ENCODE results near the gene CASP1. TPM values are rescaled to one million over a fixed set of nuclear protein-coding genes. Genes with fewer than 3 reads are reported as not detected.
"Not testable (repeated sequence)": the region's sequence is repeated elsewhere in the genome, so short reads cannot be mapped to it uniquely, and the experiment has no call there.

The CASP1 gene
- total RNA-seq = 2.8 TPM

DNA sequence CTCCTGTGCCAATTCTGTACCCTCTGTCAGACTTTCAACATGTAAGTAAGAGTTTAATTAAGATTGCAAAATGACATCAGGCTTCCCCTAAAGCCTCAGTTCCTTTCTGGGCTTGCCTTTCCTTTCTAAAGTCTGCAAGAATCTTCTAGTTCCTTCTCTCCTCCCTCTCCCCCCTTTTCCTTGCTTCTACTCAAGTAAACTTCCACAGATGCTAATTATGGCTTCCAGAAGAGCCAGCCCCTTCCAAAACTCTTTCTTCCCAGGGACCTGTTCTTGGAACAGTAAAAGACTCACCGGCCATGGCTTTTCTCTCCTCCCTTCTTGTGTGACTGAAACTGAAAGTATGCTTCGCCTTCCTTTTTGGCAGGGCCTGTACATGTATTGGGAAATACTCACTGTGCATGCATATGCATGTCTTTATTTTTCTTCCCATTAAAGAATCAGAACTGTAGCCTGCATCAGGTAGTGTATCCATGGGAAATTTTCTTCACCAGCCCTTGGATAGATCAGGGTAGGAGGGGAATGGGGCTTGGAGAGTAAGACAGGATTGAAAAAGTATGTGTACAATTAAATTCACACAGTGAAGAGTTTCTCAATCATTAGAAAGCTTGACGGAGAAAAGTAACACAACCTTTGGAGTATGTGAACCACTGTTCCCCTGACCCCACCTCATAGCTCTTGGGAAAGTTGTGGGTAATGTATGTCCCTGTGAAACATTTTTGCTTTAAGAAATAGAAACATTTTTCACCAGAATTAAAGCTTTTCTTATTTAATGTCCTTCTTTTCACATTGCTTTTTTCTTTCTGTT, at the start of gene CASP1:
TSS of gene CASP1 (minus strand) at position 332 of the 808 bp plus-strand sequence. CDS start at position 301, 31 bp downstream.
- no peak for DNase-seq

DNA sequence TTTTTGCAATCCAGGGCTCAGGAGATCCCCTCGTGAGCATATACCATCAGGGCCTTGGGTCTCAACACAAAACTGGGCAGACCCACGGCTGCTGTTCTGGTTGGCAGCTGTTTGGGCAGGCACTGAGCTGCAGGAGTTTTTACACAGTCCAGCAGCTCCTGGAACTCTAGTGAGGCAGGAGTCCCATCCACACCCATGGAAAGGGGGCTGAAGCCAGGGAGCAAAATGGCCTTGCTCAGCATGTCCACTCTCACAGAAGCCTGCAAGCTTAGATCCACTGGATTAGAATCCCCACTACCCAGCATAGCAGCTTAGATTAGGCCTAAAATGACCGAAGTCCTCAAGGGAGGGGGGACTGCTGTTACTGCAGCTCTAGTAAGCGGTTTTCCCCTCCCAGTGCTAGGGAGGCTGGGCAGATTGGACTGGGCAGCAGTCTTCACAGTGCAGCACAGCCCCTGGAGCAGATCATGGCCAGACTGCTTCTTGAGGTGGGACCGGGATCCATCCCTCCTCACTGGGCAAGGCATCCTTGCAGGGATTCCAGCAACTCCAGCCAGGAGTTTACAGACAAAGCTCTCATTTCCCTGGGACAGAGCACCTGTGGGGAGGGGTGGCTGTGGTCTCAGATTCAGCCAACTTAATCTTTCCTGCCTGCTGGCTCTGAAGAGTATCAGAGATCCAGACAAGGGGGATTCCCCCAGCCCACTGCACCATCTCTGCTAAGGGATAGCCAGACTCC, 46.6 kb upstream of the CASP1 start:
- DNase-seq = no peak

GRCh38 chr11:105080171-105080906, 45.4 kb upstream of the CASP1 start:
- DNase-seq = not testable (repeated sequence)

DNA sequence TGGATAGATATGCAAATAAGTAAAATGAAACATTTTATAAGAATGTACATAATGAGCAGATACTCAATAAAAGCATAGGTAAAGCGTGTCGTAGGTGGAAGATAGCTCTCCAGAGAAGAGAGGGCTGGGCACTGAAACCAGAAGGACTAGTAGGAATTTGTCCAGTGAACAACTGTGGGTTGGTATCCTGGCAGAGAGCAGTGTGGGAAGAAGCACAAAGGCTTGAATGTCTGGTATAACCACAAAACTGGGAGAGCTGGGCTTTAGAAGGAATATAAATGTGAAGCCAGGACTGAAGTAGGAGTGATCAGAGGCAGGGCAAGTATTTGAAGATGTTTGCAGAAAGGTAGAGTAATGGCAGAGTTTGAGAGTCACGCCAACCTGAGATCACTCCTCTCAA, 43.3 kb upstream of the CASP1 start:
- DNase-seq = no peak

DNA sequence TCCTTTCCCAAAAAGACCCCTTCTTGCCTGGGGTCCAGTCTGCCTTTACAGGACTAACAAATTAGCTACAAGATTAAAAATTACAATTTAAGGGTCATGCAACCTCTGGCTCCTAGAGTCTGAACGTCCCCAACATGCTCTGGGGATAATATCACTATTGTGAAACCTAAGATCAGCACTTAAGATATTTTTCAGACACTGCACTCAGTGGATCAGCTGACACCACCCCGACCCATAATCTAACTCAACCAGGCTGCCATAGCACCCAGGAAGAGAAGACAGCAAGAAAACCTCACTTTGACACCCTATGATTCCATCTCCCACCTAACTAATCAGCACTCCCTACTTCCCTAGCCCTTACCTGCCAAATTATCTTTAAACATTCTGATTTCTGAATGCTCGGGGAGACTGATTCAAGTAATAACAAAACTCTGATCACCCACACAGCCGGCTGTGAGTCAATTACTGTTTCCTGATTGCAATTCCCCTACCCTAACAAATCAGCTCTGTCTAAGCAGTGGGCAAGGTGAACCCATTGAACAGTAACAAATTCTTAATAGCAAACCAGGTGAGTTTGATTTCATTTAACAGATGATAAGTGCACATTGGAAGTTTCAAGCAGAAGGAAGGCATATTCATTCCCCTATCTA, 42.3 kb upstream of the CASP1 start:
- DNase-seq = not testable (repeated sequence)

GRCh38 chr11:105074166-105074530, 39.2 kb upstream of the CASP1 start:
- DNase-seq = no peak

DNA sequence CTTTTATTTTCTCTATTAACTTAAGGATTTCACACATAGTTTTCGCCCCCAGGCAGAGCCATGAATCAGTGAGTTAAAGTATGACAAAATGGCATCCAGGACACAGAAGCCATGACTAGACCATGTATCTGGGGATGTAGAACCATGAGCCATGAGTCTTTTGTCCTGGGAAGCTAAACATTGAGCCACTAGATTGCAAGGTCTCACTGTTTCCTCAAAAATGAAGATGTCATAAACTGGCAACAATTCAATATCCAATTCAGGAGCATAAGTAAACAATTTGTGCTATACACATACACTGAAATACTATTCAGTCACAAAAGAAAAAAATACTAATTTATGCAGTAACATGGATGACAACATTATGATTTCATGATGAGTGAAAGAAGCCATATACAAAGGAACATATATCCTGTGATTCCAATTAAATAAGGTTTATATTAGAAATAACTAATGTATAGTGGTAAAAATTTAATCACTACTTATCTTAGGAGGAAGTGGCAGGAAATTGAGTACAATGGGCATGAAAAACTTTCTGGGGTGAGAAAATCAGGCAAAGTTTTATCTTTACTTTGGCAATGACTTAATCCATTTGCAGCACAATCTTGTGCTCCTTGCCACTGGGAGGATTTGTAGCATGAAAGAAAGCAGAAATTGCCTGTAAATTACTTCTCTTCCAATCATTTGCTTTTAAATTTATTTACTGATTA, 38.7 kb upstream of the CASP1 start:
- DNase-seq = no peak

GRCh38 chr11:105072080-105072479, 37.1 kb upstream of the CASP1 start:
- DNase-seq = not testable (repeated sequence)

GRCh38 chr11:105071089-105071732, 36.3 kb upstream of the CASP1 start:
- no peak for DNase-seq

GRCh38 chr11:105070306-105070705, 35.4 kb upstream of the CASP1 start:
- DNase-seq = no peak

GRCh38 chr11:105069749-105070148, 34.8 kb upstream of the CASP1 start:
- not testable (repeated sequence) for DNase-seq

DNA sequence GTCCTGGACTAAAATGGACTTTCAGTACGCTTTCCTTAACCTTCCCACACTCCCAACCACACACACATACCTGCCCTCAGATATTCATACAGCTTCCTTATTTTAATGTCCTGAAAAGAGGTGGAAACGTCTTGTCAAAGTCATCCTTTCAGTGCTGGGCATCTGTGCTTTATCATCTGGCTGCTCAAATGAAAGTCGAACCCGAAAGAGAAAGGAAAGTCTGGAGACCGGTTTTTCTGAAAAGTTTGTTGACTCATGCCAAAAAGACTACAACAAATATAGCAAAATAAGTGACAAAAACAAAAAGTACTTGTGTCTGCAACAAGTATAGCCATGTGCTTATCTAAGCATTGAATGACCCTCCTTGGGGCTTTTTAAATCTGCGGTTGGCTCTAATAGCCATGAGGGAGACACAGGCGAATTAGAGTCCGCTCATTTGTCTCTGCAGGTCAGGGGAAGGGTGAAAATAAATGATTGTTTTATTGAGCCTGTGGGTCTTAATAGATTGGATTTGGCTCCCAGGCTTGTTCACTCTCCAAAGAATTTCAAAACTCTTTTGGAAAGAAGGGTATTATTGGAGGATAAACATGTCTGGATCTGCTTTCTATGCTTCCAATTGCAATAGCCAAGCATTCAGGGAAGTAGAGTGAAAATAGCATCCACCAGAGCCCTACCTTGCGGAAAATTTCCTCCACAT, 28.4 kb upstream of the CASP1 start:
- DNase-seq = not testable (repeated sequence)

- DNase-seq = no peak
These were observed 22.5 kb upstream of the CASP1 start for GRCh38 chr11:105057432-105057831.

DNA sequence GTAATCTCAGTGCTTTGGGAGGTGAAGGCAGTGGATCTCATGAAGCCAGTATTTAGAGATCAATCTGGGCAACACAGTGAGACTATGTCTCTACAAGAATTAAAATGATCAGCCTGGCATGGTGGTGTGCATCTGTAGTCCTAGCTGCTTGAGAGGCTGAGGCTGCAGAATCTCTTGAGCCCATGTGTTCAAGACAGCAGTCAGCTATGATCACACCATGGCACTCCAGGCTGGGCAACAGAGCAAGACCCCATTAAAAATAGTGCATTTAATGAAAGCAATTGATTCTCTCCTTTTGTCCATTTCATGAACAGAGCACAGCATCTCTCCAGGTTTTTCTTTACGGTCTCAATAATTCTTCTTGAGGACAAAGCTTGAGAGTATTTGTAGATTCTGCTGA, 21.5 kb upstream of the CASP1 start:
- DNase-seq = no peak

- no peak for DNase-seq
These were observed 20.0 kb upstream of the CASP1 start for GRCh38 chr11:105054723-105055493.

DNA sequence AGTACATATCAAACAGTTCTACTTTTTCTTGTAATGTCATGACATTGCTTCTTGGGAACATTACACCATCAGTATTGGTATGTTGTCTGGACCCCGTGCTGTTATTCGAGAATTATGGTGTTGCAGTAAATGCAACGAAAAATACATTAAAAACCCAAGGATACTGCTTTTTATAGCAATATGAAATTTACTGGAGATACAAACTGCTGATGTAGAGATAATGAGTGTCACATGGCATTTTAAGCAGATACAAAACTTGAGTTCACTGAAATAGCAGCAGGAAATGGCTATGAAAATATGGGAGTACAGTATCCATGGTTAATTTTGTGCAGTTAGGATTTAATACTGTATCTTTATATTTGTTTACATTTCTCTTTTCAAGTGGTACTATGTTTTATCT, 17.5 kb upstream of the CASP1 start:
- DNase-seq = no peak

GRCh38 chr11:105051559-105051958, 16.6 kb upstream of the CASP1 start:
- no peak for DNase-seq

- DNase-seq = no peak
These were observed 14.5 kb upstream of the CASP1 start for GRCh38 chr11:105049481-105049880.

GRCh38 chr11:105046898-105047579, 12.1 kb upstream of the CASP1 start:
- DNase-seq = no peak

Measured in occipital lobe (tissue), 2 donors.